Urothelium cell line (cell line): ENCODE results near the gene MSL3B.
A peak's percentile ranks its signal among the peaks of the same experiment; 100 is the strongest.
"Not testable (repeated sequence)": the region's sequence is repeated elsewhere in the genome, so short reads cannot be mapped to it uniquely, and the experiment has no call there.

Experiments used
- DNase-seq: peaks from one replicate; pipeline ENCODE4 v3.0.0; 2011; ENCODE audit warnings: low spot score, mixed read lengths
- FAIRE-seq: peaks from 2 replicates; lab custom pipeline; 2011; peaks lifted over from hg19 to GRCh38; lab: Jason Lieb, UNC

MSL3B gene

DNA sequence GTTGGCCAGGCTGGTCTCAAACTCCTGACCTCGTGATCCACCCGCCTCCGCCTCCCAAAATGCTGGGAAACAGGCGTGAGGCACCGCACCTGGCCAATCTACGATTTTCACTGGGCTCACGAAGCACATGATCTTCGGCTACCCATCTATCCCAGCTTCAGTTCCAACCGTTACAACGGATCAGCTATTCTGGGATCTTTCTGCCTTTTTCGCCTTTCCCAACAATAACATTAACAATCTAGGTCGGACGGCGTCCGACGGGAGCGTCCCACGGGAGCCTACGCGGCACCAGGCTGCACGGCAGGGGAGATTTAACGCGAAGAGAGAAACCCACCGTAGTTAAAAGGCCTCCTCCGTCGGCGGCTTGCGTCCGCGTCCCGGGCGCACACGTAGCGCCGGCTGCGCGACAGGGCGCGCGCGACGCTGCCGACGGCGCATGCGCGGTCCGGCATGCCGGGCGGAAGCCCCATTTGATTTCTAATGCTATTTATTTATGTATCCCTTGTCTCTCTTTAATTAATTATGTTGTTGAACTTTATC is at the start of gene MSL3B:
Gene MSL3B (minus strand): TSS at position 394 of the 540 bp plus-strand sequence.
- DNase-seq (peak; percentile 86), FAIRE-seq (peak; percentile 74)

GRCh38 chr2:233917116-233917515 is 48.9 kb upstream of the MSL3B start, which contains the start of gene TRPM8:
Gene TRPM8, plus strand, starts transcription at chr2:233917373. Its CDS starts 9,165 bp downstream, at chr2:233926538.
- DNase-seq: no peak
- no peak for FAIRE-seq

DNA sequence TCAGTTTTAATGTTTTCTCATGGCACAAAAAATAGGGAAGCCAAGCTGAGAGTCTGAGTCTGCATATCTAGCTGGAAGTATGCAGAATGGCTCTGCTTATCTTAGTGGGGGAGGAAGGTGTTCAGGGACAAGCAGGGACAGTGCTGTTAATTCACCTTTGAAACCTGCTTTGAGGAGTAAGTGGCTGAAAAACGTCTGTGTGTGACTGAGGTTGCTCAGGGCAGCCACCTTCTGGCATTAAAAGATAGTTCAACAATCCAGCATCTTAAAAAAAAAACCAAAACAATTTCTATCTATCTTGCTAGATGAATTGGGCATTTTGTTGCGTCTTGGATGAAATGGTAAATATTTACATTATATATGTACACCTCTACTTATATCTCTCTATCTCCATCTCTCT is 46.9 kb upstream of the MSL3B start:
- FAIRE-seq: no peak

DNA sequence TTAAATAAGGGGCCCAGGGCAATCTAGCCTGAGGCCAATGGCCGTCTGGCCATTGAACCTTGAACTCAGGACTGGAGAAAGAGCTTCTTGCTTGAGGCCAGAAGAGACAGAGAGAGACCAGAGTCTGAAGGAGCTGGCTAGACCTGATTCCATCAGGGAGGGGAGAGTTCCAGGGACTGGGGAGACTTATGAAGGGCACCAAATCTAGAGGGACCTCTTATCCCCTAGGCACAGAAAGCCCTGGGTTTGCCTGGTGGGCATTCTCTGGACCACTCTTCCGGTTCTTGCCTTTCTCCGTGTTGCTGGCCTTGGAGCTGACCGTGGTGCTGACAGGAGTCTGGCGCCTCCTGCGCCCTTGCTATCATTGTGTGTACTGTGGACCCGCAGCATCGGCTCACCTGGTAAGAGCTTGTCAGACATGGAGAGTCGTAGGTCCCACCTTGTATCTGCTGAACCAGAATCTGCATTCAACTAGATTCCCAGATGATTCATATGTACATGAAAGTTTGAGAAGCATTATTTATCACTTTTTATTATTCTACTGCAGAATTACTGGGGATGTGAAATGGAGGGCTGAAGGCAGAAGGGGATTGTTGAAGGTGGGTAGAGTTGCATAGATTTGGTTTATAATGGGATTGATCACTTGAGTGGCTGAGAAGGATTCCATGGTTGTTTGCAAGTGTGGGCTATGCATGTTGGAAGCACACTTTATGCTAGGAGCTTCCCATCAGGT is 44.7 kb upstream of the MSL3B start:
- DNase-seq: peak; percentile 67
- no peak for FAIRE-seq

More for the DNA sequence above, 46.9 kb upstream of the MSL3B start:
- DNase-seq: peak; percentile 44

DNA sequence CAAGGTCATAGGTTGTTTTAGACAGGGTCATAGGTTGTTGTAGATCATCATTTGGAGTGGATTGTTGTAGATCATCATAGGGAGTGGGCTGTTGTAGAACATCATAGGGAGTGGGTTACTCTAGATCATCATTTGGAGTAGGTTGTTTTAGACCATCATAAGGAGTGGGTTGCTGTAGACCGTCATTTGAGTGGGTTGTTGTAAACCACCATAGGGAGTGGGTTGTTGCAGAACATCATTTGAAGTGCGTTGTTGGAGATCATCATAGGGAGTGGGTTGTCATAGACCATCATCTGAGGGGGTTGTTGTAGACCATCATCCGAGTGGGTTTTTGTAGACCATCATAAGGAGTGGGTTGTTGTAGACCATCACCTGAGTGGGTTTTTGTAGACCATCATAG is 39.4 kb upstream of the MSL3B start:
- DNase-seq: no peak
- FAIRE-seq: peak; percentile 50

DNA sequence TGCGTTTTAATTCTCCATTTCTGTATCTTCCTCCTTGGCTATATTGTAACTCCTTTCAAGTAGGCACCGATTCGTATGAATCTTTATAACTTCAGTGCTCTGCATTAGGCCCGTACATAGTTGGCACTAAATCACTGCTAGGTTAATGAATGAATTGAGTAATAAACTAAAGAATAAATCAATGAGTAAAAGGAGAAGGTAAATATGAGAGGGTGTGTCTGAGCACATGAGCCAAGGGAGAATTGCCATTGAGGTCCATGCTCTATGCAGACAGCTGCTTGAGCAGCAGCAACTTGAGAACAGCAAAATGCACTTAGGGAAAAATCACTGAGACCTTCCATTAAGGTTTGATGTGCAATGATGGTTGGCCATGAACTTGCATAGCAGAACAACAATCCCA is 37.8 kb upstream of the MSL3B start:
- DNase-seq: no peak
- no peak for FAIRE-seq

- FAIRE-seq (no peak), DNase-seq (no peak)
Measured at GRCh38 chr2:233901884-233902283, 33.7 kb upstream of the MSL3B start.

DNA sequence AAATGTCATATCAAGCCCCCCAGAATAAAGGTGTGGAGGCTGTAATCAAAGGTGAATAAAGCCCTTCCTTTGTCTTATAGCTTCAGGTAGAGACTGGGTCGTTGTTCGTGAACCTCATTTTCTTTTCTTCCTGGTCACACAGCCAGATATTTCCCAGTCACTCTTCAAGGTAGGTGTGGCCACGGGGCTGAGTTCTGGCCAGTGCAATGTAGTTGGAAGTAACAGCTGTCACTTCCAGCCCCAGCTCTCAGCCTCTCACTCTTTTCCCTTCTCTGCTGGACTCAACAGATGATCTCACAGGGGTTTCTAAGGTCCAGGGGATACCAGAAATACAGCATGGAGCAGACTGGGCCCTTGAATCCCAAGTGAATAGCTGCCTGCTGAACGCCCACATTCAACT is 33.2 kb upstream of the MSL3B start:
- no peak for FAIRE-seq

DNA sequence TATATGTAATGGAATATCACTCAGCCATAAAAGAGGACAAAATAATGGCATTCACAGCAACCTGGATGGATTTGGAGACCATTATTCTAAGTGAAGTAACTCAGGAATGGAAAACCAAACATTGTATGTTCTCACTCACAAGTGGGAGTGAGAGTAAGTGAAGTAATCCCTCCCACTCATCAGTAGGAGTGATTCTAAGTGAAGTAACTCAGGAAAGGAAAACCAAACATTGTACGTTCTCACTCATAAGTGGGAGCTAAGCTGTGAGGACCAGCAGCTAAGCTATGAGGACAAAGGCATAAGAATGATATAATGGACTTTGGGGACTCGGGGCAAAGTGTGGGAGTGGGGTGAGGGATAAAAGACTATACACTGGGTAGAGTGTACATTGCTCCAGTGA is 28.1 kb upstream of the MSL3B start:
- FAIRE-seq: peak; percentile 32

More for the DNA sequence above, 33.2 kb upstream of the MSL3B start:
- DNase-seq: no peak

DNA sequence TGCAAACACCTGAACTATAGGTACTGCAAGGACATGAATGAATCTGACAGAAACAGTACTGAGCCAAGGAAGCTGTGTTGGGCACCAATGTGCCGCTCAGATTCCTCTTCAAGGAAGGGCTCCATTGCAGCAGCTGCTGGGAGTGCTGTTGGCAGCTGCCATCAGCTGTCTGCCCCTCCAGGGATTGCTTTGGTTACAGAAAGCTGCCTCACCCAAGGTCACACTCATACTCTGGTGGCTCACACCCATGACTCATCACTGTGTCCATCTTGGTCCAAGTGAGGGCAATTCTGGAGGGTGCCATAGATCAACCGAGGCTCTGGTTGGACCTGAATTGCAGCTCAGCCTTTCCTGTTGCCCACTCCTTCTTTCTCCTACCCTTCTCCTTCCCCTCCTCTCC is 24.6 kb upstream of the MSL3B start:
- DNase-seq: no peak
- FAIRE-seq: no peak

More for the DNA sequence above, 28.1 kb upstream of the MSL3B start:
- DNase-seq: not testable (repeated sequence)

DNA sequence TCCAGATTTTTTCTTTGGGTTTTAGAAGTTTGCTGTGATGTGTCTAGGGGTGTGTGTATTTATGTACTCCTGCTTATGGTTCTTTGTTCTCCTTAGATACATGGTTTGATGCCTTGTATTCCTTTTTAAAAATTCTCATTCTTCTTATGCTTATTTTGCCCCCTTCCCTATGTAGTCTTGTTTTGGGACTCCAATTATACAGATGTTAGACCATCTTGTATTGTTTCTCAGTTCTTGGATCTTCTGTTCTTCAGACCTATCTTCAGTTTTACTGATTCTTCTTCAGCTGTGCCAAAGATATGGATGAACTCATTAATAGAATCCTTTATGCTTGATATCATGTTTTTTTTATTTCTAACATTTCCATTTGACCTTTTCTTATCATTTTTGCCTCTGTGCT is 14.2 kb upstream of the MSL3B start:
- no peak for FAIRE-seq
- DNase-seq: no peak

GRCh38 chr2:233872125-233872524 is 3.9 kb upstream of the MSL3B start:
- not testable (repeated sequence) for DNase-seq, FAIRE-seq

DNA sequence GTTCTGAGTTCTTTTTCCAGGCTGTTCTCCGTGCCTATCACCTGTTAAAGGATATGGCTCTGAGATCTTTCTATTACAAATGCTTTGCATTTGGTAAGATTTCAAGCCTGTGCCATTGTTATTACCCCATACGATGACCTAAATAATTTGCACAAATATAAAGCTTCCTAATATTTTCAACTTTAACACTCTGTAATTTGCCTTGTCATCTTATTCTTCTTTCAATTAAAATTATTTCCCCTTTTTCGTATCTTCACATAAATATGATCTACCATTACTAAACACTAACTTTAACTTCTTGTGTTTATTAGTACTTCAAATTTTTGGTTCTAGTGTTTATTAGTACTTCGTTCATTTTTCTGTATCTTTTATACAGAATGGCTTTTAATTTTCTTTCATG is 3.2 kb upstream of the MSL3B start:
- DNase-seq (no peak), FAIRE-seq (no peak)

DNA sequence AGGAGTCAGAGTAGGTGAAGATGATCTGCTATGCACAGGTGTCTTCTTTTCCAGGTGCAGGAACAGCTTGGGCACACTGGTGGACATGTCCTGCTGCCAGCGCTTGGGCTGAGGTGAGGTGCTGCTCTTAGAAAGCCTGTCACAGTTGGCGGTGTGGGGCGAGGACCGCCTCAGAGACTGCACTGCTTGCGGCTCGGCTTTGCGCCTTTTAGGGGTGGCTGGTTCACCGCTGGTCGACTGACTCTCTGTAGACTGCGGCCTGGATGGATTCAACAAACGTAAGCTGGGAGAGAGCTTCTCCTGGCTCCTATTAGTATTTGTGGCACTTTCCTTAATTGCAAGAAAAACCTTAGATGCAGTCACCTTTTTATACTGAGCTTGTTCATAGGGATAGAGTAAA is 1.7 kb downstream of the MSL3B start:
- no peak for DNase-seq
- FAIRE-seq: no peak

GRCh38 chr2:233865838-233866237 is 2.3 kb downstream of the MSL3B start:
- no peak for DNase-seq
- FAIRE-seq: no peak

GRCh38 chr2:233862261-233862768 is 5.9 kb downstream of the MSL3B start:
- no peak for DNase-seq
- FAIRE-seq: no peak

GRCh38 chr2:233858331-233858730 is 9.9 kb downstream of the MSL3B start:
- no peak for DNase-seq
- FAIRE-seq: no peak

DNA sequence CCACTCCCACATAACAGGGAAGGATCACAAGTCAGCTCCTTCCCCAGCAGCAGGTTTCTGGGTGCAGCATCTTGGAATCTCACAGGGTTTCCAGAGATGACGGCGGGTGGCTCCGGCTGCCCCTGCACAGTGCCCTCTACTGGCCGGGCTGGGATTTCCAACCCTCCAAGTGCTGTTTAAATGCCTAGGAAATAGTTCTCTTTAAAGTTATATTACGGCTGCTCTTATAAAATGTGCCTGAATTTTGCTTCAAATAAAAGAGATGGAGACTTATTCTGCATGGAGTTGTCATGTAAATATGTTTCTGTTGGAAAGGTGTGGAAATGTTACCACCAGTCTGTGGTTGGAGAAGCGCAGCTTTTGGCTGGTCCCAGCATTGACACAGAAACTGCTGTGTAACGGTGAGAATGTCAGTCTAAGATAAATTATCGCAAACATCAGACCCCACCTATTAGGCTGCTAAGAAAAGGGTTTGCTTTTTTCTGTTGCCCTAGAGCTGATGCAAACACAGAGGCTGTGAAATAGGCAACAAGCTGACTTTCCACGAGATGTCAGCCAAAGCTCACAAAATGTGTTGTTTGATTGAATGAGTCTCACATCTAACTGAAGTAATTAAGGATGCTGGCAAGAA is 10.6 kb downstream of the MSL3B start:
- FAIRE-seq: no peak
- DNase-seq: no peak

GRCh38 chr2:233856184-233856583 is 12.0 kb downstream of the MSL3B start:
- DNase-seq: no peak
- FAIRE-seq: no peak

DNA sequence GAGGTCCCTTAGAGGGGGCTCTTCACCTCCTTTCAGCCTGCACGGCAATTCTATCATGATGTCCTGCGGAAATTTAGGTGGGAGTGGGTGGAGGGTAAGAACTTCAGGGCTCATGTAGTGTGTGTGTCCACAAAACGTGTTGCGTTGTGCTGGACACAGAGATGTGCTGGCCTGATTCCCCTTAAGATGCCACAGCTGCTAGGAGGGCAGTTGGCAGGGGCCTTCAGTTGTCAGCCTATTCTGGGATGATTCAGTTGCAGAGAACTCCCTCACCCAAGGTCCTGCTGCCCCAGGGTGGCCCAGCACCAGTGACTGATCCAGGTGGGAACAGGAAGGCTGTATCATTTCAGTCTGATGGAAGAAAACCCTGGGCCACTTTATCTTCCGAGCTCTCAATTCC is 12.8 kb downstream of the MSL3B start:
- no peak for DNase-seq
- no peak for FAIRE-seq

DNA sequence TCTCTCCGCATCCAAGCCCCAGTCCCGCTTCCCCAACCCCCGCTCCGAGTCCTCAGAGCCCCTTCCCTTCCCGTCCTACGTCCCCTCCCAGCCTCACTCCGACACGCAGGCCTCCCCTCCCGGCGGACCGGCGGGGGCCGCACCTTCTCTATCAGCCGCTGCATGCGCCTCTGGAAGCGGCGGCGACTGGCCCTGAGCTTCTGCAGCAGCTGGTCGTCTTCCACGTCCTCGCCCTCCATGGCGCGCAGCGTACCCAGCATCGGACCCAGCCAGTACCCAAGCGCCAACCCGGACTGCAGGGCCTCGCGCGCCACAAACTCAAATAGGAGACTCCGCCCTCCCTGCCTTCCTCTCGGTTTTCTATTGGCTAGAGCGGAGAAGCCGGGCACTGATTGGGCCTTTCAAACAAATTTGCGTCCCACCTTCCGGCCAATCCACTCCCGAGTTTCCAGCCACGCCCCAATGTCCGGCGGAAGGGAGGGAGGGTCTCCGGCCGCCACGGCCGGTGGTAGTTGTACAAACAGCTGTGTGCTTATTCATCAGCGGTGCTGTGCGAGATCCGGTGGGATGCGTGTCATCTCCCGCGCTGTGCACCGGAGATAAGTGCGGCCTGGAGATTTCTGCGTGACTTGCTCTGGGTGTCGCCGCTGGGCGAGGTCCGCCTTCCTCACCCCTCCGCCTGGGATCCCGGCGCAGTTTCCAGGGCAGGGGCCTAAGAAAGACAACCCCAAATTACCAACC is 13.8 kb downstream of the MSL3B start, which contains the start of gene HJURP:
Gene HJURP (minus strand): TSS at position 295 of the 741 bp plus-strand sequence. CDS start 35 bp downstream, at position 260.
- DNase-seq (peak; percentile 98), FAIRE-seq (peak; percentile 81)
